Measurements from ENCODE around the gene OR8B12. TPM values are rescaled to one million over a fixed set of nuclear protein-coding genes. Genes with fewer than 3 reads are reported as not detected.

Gene OR8B12
- total RNA-seq, 2 experiments from 2014 or later = not detected

DNA sequence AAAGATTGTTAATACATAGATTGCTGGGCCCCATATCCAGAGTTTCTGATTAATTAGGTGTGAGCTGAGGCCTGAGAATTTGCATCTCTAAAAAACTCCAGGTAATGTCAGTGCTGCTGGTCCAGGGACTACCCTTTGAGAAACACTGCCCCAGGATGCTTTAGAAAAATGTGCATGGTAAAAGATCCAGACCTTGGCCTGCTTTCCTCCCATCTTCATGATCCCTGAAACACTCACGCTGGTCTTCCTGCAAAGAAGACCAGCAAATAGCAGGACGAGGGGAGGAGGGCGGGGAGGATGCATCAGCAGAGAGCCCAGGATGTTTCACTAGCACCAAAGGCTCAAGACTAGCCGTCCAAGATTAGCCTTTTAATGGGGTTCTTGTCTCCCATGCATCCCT, 26.2 kb upstream of the OR8B12 start, which contains the start of gene OR8A1:
Gene OR8A1, plus strand, starts transcription at position 301 of the 400 bp plus-strand sequence. CDS start 123 bp downstream, outside the sequence.
- ChIA-PET CTCF (interaction anchor here (0.9 kb wide), 1 partner anchor 164 kb away, joined by 3 read pairs; no protein-coding TSS in a partner anchor), POLR2A (no interaction called here)
- Mint-ChIP-seq H3K27ac (no peak within 1 kb of the TSS), H3K27me3 (peaks cover 24% of the 10 kb centered on the region), H3K36me3 (ENCODE audit: low read depth) (no peaks in the 10 kb centered on the region), H3K4me3 (no peak within 1 kb of the TSS), H3K9me3 (ENCODE audit: low read depth) (no peaks in the 10 kb centered on the region), H3K4me1 (no peaks in the 10 kb centered on the region)
- ATAC-seq = no peak
- intact Hi-C loops (cut with DNase I, micrococcal nuclease) = no loop called here
- DNase-seq = no peak

- DNase-seq (no peak), ATAC-seq (no peak)
- Mint-ChIP-seq H3K36me3 (ENCODE audit: low read depth) (no peaks in the 10 kb centered on the region), H3K27me3 (peaks cover 14% of the 10 kb centered on the region), H3K9me3 (ENCODE audit: low read depth) (no peaks in the 10 kb centered on the region), H3K27ac (no peak overlapping the region), H3K4me1 (no peaks in the 10 kb centered on the region), H3K4me3 (no peak overlapping the region)
- ChIA-PET POLR2A (no interaction called here), CTCF (no interaction called here)
- intact Hi-C loops (cut with DNase I, micrococcal nuclease) = no loop called here
These were observed 13.4 kb upstream of the OR8B12 start for GRCh38 chr11:124556828-124557227.

DNA sequence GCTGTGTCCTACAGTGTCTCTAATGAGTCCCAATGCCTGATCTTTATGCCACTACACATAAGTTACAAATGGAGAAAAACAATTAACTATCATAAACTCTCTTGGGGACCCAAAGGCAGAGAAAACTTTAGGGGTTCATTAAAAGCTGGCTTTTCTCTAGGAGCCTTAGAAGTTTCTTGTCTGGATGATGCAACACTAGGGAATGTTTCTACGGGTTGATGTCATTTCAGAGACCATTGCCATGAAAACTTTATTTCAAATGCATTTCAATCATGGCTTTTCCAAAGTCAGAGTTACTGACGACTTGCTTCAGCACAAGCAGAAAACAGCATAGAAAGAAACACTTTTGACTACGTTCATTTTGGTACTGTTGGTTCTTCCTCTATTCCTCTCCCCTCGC, 8.5 kb upstream of the OR8B12 start:
- Mint-ChIP-seq H3K27ac (no peak overlapping the region), H3K4me3 (no peak overlapping the region), H3K27me3 (peaks cover 10% of the 10 kb centered on the region), H3K9me3 (ENCODE audit: low read depth) (no peaks in the 10 kb centered on the region), H3K36me3 (ENCODE audit: low read depth) (no peaks in the 10 kb centered on the region), H3K4me1 (no peaks in the 10 kb centered on the region)
- intact Hi-C loops (cut with DNase I, micrococcal nuclease) = no loop called here
- no peak for ATAC-seq
- DNase-seq = no peak
- POLR2A ChIA-PET = no interaction called here
- CTCF ChIA-PET = no interaction called here

GRCh38 chr11:124551189-124551588, 7.7 kb upstream of the OR8B12 start:
- intact Hi-C loops (cut with DNase I, micrococcal nuclease) = no loop called here
- ATAC-seq = no peak
- H3K36me3 Mint-ChIP-seq (ENCODE audit: low read depth) = no peaks in the 10 kb centered on the region
- peaks cover 6% of the 10 kb centered on the region for H3K27me3 Mint-ChIP-seq
- ChIA-PET CTCF (interaction anchor here (0.9 kb wide), 1 partner anchor 10 kb away, joined by 3 read pairs; no protein-coding TSS in a partner anchor), POLR2A (no interaction called here)
- no peak overlapping the region for H3K27ac Mint-ChIP-seq
- H3K4me3 Mint-ChIP-seq = no peak overlapping the region
- H3K4me1 Mint-ChIP-seq = no peaks in the 10 kb centered on the region
- no peak for DNase-seq
- H3K9me3 Mint-ChIP-seq (ENCODE audit: low read depth) = no peaks in the 10 kb centered on the region

DNA sequence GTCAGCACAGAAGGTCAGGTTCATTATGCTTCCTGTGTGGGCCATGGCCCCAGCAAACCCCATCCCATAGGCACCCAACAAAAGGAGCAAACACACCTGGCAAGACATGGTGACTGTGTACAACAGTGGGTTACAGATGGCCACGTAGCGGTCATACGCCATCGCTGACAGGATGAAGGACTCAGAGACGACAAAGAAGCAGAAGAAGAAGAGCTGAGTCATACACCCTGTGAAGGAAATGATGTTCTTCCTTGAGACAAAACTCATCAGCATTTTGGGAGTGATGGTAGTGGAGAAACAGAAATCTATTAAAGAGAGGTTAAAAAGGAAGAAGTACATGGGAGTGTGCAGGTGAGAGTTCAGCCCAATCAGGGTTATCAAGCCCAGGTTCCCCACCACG, 309 bp downstream of the OR8B12 start:
- CTCF ChIA-PET = no interaction called here
- POLR2A ChIA-PET = no interaction called here
- DNase-seq = no peak
- Mint-ChIP-seq H3K4me1 (no peaks in the 10 kb centered on the region), H3K36me3 (ENCODE audit: low read depth) (no peaks in the 10 kb centered on the region), H3K27me3 (peaks cover 22% of the 10 kb centered on the region), H3K4me3 (no peak overlapping the region), H3K27ac (no peak overlapping the region), H3K9me3 (ENCODE audit: low read depth) (no peaks in the 10 kb centered on the region)
- no peak for ATAC-seq
- intact Hi-C loops (cut with DNase I, micrococcal nuclease) = no loop called here

DNA sequence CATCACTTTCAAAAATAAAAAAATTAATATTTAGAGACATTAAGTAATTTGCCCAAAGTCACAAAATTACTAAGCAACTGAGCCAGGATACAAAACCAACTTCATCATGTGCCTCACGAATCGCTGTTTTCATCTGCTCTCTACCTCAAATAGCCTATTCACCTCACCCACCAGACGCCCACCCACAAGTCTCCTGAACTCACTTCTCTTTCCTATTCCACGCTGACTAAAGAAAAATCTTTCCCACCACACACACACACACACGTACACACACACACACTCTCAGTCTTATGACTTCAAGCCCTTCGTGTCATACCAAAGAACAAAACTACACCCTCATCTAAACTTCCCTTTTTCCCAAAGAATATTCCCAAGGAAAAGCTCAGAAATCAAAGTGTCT, 2.2 kb downstream of the OR8B12 start:
- intact Hi-C loops (cut with DNase I, micrococcal nuclease) = no loop called here
- DNase-seq (no peak), ATAC-seq (no peak)
- Mint-ChIP-seq H3K27ac (no peak overlapping the region), H3K9me3 (ENCODE audit: low read depth) (no peaks in the 10 kb centered on the region), H3K4me3 (no peak overlapping the region), H3K36me3 (ENCODE audit: low read depth) (no peaks in the 10 kb centered on the region), H3K27me3 (peaks cover 30% of the 10 kb centered on the region), H3K4me1 (no peaks in the 10 kb centered on the region)
- POLR2A ChIA-PET = no interaction called here
- CTCF ChIA-PET = interaction anchor here (1.0 kb wide), 1 partner anchor 10 kb away, joined by 3 read pairs; no protein-coding TSS in a partner anchor

DNA sequence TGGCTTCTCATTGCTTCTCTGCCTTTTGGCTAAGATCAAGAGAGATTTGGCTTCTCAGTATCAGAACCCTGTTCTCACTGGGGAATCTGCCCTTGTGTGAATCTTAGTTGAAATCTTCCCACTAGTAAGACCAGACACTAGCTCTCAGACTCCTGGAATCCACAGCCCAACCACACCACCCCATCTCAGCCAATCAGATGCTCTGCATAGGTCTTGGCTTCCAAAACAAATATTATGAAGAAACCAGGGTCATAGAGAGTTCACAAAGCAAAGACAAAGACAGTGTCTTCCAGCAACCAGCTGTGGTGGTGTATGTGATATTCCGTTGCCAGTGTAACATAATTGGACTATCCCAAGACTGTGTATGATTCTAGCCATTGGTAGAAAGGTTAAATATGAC, 5.4 kb downstream of the OR8B12 start:
- H3K27me3 Mint-ChIP-seq = peaks cover 37% of the 10 kb centered on the region
- H3K27ac Mint-ChIP-seq = no peak overlapping the region
- POLR2A ChIA-PET = no interaction called here

DNA sequence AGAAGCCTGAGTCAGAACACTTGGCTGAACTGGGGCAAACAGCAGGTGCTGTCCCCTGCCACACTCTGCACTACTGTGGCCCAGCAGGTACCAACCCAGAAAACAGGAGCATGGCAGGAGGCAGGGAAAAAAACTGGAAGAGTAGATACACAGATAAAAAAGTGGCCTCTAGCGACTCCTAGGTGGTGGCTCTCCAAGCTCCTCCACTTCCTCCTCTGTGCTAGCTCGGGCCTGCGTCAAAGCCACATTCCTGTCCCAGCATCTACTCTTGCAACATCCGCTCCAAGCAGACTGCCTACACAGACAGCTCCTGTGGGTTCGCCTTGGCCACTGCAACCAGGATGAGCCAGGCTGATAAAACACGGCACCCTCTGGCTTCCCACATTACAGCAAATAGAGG, 6.9 kb downstream of the OR8B12 start:
- ChIA-PET POLR2A (no interaction called here), CTCF (no interaction called here)
- no peaks in the 10 kb centered on the region for H3K9me3 Mint-ChIP-seq (ENCODE audit: low read depth)
- H3K27ac Mint-ChIP-seq = no peak overlapping the region
- no peak for ATAC-seq
- intact Hi-C loops (cut with DNase I, micrococcal nuclease) = no loop called here
- H3K27me3 Mint-ChIP-seq = peaks cover 38% of the 10 kb centered on the region
- no peaks in the 10 kb centered on the region for H3K36me3 Mint-ChIP-seq (ENCODE audit: low read depth)
- no peak for DNase-seq
- no peaks in the 10 kb centered on the region for H3K4me1 Mint-ChIP-seq
- H3K4me3 Mint-ChIP-seq = no peak overlapping the region

More for the DNA sequence above, 5.4 kb downstream of the OR8B12 start:
- H3K4me1 Mint-ChIP-seq = no peaks in the 10 kb centered on the region
- H3K4me3 Mint-ChIP-seq = no peak overlapping the region
- H3K36me3 Mint-ChIP-seq (ENCODE audit: low read depth) = no peaks in the 10 kb centered on the region
- CTCF ChIA-PET = no interaction called here
- intact Hi-C loops (cut with DNase I, micrococcal nuclease) = no loop called here
- DNase-seq (no peak), ATAC-seq (no peak)
- H3K9me3 Mint-ChIP-seq (ENCODE audit: low read depth) = no peaks in the 10 kb centered on the region

DNA sequence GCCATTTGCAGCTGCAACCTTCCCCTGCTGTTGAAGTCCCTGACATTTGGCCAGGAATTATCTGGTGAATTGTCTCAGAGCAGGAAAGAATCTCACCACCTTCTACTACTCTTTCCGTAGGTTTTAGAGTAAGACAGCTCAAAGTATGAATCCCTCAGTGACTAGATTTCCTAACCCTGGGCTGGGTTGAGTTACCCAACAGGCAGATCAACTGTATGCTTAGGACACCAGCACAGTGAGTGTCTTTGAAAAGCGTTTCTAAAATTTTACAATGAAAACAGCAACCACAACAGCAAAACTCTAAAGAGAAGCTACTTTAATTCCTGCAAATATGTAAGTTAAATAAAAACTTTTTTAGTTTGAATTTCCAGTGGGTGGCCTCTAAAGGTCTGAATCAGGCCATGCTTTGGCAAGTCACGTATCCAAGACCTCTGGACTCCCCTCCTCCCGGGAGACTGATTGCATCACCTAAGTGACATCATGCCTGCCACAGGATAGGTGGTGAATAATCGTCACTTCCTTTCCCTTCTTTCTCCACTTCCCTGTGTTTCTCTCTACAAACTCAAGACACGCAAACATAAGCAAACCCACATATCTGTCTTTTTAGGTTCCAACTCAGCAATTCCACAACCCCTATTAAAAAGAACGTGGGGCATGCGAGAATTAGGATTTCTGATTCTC, 7.8 kb downstream of the OR8B12 start:
- H3K9me3 Mint-ChIP-seq (ENCODE audit: low read depth) = no peaks in the 10 kb centered on the region
- peaks cover 34% of the 10 kb centered on the region for H3K27me3 Mint-ChIP-seq
- CTCF ChIA-PET = no interaction called here
- intact Hi-C loops (cut with DNase I, micrococcal nuclease) = no loop called here
- H3K4me1 Mint-ChIP-seq = no peaks in the 10 kb centered on the region
- no peak overlapping the region for H3K27ac Mint-ChIP-seq
- POLR2A ChIA-PET = no interaction called here
- DNase-seq (no peak), ATAC-seq (no peak)
- no peaks in the 10 kb centered on the region for H3K36me3 Mint-ChIP-seq (ENCODE audit: low read depth)
- no peak overlapping the region for H3K4me3 Mint-ChIP-seq

GRCh38 chr11:124534051-124534450, 9.4 kb downstream of the OR8B12 start:
- Mint-ChIP-seq H3K36me3 (ENCODE audit: low read depth) (no peaks in the 10 kb centered on the region), H3K27me3 (peaks cover 37% of the 10 kb centered on the region), H3K4me3 (no peak overlapping the region), H3K9me3 (ENCODE audit: low read depth) (peaks cover 2% of the 10 kb centered on the region), H3K27ac (no peak overlapping the region), H3K4me1 (no peaks in the 10 kb centered on the region)
- ChIA-PET CTCF (no interaction called here), POLR2A (no interaction called here)
- ATAC-seq (no peak), DNase-seq (no peak)
- intact Hi-C loops (cut with DNase I, micrococcal nuclease) = no loop called here

GRCh38 chr11:124533626-124534025, 9.8 kb downstream of the OR8B12 start:
- DNase-seq (no peak), ATAC-seq (no peak)
- H3K27ac Mint-ChIP-seq = no peak overlapping the region
- no peaks in the 10 kb centered on the region for H3K36me3 Mint-ChIP-seq (ENCODE audit: low read depth)
- CTCF ChIA-PET = no interaction called here
- no peak overlapping the region for H3K4me3 Mint-ChIP-seq
- POLR2A ChIA-PET = no interaction called here
- peaks cover 4% of the 10 kb centered on the region for H3K9me3 Mint-ChIP-seq (ENCODE audit: low read depth)
- intact Hi-C loops (cut with DNase I, micrococcal nuclease) = no loop called here
- no peaks in the 10 kb centered on the region for H3K4me1 Mint-ChIP-seq
- peaks cover 38% of the 10 kb centered on the region for H3K27me3 Mint-ChIP-seq

DNA sequence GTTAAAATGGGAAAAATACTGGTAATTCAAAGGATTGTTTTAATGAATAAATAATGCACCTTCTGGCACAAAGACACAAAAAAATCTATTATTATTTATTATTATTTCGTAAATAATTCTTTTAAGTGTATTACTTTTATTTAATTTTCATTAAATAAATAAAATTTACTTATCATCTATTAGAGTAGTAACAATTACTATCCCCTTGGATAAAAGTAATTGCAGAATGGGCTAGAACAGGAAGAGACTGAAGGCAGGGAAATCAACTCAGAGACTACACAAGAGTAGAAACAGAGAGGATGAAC, 23.0 kb downstream of the OR8B12 start:
- Mint-ChIP-seq H3K9me3 (ENCODE audit: low read depth) (no peaks in the 10 kb centered on the region), H3K27ac (no peak overlapping the region), H3K27me3 (peaks cover 8% of the 10 kb centered on the region), H3K36me3 (ENCODE audit: low read depth) (no peaks in the 10 kb centered on the region), H3K4me1 (no peaks in the 10 kb centered on the region), H3K4me3 (no peak overlapping the region)
- ChIA-PET CTCF (interaction anchor here (0.7 kb wide), 1 partner anchor 174 kb away, joined by 3 read pairs; no protein-coding TSS in a partner anchor), POLR2A (interaction anchor here (0.7 kb wide), 1 partner anchor 95 kb away, joined by 3 read pairs; no protein-coding TSS in a partner anchor)
- ATAC-seq (no peak), DNase-seq (no peak)
- intact Hi-C loops (cut with DNase I, micrococcal nuclease) = no loop called here

Measured in activated CD4-positive, alpha-beta T cell treated with anti-CD3 and anti-CD28 coated beads for 36 hours (primary cell).